ENCODE results near the gene CYP19A1.

DNA sequence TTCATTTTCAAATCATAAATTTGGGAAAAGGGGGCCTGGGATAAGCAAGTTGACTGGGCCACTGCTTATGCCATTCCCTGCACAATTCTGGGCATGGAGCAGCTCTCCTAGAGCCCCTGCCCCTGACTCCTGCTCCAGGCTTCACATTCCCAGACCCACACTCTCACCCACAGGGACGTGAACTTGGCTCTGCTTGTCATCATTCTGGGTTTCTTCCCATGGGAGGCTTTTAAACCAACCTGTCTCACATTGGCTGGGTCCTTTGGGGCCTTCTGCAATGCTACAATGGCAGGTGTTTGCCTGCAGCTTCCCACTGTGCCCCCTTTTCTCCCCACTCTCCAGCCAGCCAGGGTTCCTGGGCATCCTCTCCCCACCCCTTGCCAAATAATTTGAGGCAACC lies 49.1 kb downstream of the CYP19A1 start:
- TF ChIP-seq, protein P1, sequence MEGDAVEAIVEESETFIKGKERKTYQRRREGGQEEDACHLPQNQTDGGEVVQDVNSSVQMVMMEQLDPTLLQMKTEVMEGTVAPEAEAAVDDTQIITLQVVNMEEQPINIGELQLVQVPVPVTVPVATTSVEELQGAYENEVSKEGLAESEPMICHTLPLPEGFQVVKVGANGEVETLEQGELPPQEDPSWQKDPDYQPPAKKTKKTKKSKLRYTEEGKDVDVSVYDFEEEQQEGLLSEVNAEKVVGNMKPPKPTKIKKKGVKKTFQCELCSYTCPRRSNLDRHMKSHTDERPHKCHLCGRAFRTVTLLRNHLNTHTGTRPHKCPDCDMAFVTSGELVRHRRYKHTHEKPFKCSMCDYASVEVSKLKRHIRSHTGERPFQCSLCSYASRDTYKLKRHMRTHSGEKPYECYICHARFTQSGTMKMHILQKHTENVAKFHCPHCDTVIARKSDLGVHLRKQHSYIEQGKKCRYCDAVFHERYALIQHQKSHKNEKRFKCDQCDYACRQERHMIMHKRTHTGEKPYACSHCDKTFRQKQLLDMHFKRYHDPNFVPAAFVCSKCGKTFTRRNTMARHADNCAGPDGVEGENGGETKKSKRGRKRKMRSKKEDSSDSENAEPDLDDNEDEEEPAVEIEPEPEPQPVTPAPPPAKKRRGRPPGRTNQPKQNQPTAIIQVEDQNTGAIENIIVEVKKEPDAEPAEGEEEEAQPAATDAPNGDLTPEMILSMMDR (IDR thresholded peaks at IDR 0.05), result no peak
- TF ChIP-seq EP300 (IDR thresholded peaks at IDR 0.05) (no peak), POLR2A (IDR thresholded peaks at IDR 0.05) (no peak), POLR2AphosphoS5 (IDR thresholded peaks at IDR 0.05) (no peak)

Measured in sigmoid colon (tissue), 4 donors.